Right renal cortex interstitium (tissue), 3 donors: ENCODE data around the gene BCAS3. TPM values are rescaled to one million over a fixed set of nuclear protein-coding genes. Genes with fewer than 3 reads are reported as not detected.

ENCODE experiments used
- DNase-seq, 3 donors: peaks; one replicate each; pipeline ENCODE4 v3.0.0-alpha.2; 2013; ENCODE audit warnings: low read depth in 3 of 3, low spot score in 2 of 3
- polyA plus RNA-seq, 3 donors: library from polyadenylated mRNA; unstranded; fragments of 120-200 nt; gene quantifications; one replicate each; pipeline ENCODE4 v1.2.1, GENCODE V29; 2013; ENCODE audit not compliant: insufficient read length in 3 of 3

The BCAS3 gene
- polyA plus RNA-seq, 3 donors = 27.6 to 28.5 (median 27.8) TPM

DNA sequence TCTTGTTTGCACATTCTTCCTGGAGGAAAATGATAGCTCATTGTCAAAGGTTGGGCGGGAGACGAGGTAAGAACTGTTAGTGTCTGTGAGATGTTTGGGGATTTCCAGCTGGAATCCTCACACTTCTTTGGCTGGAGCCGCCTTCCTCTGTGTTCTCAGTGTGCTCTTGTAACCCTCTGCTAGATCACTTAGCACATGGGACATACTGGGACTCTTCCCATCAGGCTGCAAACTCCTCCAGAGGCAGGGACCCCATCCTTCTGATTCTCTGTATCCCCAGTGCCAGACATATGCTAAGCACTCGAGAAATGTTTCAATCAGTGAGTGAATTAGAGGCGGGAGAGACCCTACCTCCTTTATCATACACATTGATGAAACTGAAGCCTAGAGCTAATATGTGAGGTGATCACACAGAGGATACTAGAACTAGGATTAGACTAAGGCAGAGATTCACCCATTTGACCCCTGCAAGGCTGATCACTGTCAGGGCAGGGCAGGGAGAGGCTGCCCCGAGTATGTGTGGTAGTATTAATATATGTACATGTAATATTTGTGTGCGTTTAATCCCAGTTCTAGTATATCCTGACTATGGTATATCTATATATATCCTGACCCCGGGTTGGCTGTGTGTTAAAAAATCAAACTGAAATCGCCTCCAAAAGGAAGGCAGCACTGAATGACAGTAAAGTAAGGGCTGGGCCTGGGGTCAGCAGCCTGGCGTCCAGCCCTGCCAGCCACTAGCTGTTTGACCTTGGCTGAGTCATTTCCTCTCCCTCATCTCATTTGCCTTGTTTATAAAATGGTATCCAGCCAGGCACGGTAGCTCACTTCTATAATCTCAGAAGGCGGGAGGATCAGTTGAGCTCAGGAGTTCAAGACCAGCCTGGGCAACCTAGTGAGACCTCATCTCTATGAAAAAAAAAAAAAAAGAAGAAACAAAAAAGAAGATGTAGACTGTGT is 646.5 kb downstream of the BCAS3 start:
- no peak for DNase-seq

GRCh38 chr17:61324950-61325349 is 647.3 kb downstream of the BCAS3 start:
- no peak for DNase-seq

DNA sequence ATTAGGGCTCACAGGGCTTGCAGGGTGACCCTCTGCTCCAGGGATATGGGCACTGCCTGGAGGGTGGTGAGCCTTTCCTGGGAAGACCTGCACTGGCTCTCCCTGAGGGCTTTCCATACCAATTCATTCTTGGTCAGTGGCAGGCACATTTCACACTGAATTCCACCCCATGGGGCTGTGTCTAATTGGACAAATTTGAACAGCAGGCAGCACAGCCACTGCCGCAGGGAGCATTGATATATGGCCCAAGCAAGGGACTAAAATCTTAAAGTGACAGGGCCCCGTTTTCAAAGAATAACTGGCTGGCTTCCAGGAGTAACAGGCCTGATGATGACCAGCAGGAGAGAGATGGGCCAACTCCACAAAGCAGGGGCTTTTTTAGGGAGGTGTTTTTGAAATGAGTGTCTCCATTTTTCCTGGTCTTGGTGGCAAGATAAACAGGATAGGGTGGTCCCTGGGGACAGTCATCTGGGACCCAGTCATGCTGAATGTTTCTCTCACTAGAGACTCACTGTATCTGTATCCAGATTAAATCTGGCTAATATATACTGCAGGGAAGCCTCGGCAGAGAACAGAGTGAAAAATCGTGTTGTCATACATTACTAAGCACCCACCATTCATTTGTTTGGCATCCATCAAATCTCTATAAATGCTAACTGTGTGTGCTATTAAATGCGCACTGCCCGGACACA is 647.9 kb downstream of the BCAS3 start:
- DNase-seq = no peak

DNA sequence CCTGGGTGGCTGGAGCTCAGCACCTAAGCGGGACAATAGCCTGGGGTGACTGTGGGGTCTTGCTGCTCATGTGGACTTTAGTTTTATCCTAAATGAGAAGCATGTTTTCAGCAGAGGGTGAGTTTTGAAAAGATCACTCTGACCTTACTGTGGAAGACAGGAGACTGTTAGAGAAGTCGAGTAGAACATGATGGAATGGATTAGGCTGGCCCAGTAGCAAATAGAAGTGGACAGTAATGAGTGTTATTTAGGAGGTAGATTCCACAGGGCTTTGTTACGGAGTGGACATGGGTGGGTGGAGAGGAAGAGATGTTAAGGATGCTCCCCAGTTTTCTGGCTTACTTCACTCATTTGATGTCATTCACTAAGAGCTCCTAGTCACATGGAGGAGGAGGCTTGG is 648.7 kb downstream of the BCAS3 start:
- DNase-seq = no peak

- DNase-seq = no peak
Observed at GRCh38 chr17:61328351-61328750, 650.7 kb downstream of the BCAS3 start.

GRCh38 chr17:61330174-61331150 is 652.8 kb downstream of the BCAS3 start:
- no peak for DNase-seq

- no peak for DNase-seq
Observed at GRCh38 chr17:61331178-61331577, 653.5 kb downstream of the BCAS3 start.

GRCh38 chr17:61331886-61332285 is 654.2 kb downstream of the BCAS3 start:
- no peak for DNase-seq

DNA sequence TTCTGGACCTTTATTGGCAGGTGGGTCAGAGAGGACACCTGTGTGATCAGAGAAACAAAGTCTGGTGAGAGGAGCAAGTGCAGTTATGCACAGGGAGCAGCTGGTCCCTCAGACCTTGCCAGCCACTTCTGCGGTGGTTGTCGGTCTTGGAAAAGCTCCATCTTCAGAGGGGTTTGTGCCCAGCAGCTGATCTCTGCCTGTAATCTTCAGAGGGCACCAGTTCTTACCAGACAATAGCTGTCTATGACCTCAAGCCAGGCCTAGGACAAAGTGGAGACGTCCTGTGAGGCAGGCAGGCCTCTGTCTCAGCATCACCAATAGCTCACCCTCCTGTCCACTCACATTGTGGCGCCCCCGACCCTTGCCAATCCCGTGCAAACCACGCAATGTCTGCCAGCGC is 655.5 kb downstream of the BCAS3 start:
- no peak for DNase-seq

DNA sequence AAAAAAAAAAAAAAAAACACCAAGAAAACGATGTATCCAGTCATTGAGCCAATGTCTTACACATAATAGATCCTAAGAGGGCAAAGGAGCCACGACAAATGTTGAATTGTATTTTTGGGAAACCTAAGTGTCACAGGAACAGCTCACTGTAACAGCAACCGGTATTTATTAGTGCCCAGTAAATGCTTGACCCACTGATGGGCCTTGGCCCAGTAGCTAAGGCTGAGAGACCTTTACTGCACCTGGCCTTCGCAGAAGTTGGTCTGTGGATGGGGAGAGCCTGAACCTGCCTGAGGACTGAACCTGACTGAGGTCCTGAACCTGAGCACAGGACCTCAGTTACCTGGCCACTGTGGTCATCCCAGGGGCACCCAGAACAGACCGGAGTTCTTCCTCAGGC is 657.0 kb downstream of the BCAS3 start:
- DNase-seq = no peak

GRCh38 chr17:61335105-61335844 is 657.6 kb downstream of the BCAS3 start:
- no peak for DNase-seq

GRCh38 chr17:61335845-61336655 is 658.4 kb downstream of the BCAS3 start:
- peak in 1 of 3 donors; percentile 66 for DNase-seq

DNA sequence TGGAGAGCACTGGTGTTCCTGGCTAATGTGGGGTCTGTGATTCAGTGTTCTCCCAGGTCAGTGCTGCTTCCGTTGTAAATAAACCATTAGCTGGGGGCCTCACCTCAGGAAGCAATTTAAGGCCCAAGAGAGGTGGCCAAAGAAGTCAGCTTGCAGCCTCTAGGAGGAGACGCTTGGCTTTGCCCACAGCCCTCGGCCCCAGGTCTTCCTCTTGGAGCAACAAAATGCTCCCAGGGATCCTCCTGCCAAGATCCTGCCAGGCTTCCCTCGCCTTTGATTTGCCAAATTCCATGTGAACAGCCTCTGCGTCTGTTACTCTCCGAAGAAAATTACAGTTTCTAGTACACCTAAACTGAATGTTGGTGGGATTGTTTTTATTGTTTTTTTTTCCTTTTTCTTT is 659.6 kb downstream of the BCAS3 start:
- DNase-seq = no peak

- no peak for DNase-seq
Observed at GRCh38 chr17:61338000-61338798, 660.5 kb downstream of the BCAS3 start.

DNA sequence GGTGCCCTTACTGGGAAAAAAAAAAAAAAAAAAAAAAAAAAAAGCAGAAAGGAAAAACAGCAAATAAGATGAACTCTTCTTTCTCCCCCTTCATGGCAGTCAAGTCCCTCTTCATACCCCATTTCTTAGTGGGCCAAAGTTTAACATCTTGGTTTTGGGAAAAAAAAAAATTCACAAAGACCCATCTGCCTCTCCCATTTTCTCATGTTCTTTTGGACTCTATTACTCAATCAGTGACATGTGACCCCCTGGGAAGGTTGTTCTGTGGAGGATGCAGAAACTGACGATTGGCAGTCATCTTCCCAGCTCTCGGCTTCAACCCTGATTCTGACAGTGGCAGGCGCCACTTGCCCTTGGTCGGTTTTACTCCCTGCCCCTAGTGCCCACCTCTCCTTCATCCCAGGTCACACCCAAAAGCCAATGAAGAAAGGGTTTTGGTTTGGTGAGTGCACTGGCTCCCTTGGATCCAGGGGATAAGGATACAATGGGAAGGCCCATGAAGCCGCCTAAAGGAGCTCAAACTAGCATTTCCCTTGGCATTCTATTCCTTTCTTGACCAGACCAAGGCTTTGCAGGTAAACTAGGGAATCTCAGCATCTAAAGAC is 661.3 kb downstream of the BCAS3 start:
- no peak for DNase-seq

- no peak for DNase-seq
Observed at GRCh38 chr17:61340431-61341209, 663.0 kb downstream of the BCAS3 start.

DNA sequence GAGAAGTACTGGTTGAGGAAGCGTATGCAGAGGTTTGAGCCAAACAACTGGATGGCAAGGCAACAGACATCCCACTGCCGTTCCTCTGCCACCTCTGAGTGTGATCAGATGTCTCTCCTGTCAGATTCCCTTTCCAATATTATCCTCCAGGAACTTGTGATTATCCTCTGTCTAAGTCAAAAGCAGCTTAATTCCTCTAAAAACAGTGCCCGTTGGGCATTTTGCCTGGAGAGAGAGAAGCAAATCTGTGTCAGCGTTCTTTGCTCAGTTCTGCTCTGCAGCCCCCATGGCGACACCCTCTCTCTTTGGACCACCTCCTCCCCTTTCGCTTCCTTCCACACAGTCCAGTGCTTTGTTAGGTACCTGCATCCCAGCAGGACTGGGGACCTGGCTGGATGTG is 665.9 kb downstream of the BCAS3 start:
- DNase-seq = no peak
